Keratinocyte (primary cell): ENCODE data around the gene ARL3. TPM values are rescaled to one million over a fixed set of nuclear protein-coding genes. Genes with fewer than 3 reads are reported as not detected.

Experiments
- DNase-seq: peaks from one replicate; pipeline ENCODE4 v3.0.0-alpha.2; 2011; ENCODE audit warnings: low read depth, missing footprints, low spot score
- FAIRE-seq: peaks from 2 replicates; lab custom pipeline; 2011; peaks lifted over from hg19 to GRCh38; lab: Jason Lieb, UNC
- H2AFZ ChIP-seq: 2 replicates; pipeline ENCODE4 v1.6.0; 2012; ENCODE audit warnings: low read length, control low read depth, inconsistent platforms; ENCODE audit not compliant: control insufficient read depth
- H3K27ac ChIP-seq: 2 replicates; pipeline ENCODE4 v1.5.1; 2011; ENCODE audit warnings: low read length; ENCODE audit not compliant: control insufficient read depth, insufficient read depth
- H3K27me3 ChIP-seq: 3 replicates; pipeline ENCODE4 v1.6.0; 2011; ENCODE audit warnings: low read length; ENCODE audit not compliant: control insufficient read depth, insufficient read depth; ENCODE audit errors: extremely low read depth
- H3K36me3 ChIP-seq, 2 experiments: 2 replicates in 1 of 2; 3 replicates in 1 of 2; pipeline ENCODE4 v1.5.1; 2011; ENCODE audit warnings: low read length in 2 of 2, mild to moderate bottlenecking in 1 of 2; ENCODE audit not compliant: control insufficient read depth in 2 of 2, insufficient read depth in 2 of 2; ENCODE audit errors: extremely low read depth in 1 of 2
- H3K4me1 ChIP-seq: 3 replicates; pipeline ENCODE4 v1.5.1; 2011; ENCODE audit warnings: low read length; ENCODE audit not compliant: control insufficient read depth, insufficient read depth; ENCODE audit errors: extremely low read depth
- H3K4me2 ChIP-seq: 3 replicates; pipeline ENCODE4 v1.6.0; 2011; ENCODE audit warnings: low read depth, low read length; ENCODE audit not compliant: control insufficient read depth, insufficient read depth; ENCODE audit errors: extremely low read depth
- H3K4me3 ChIP-seq, 3 experiments: fragments of 200-600 bp in 1 of 3; sonication (generic) in 1 of 3; 2 replicates in 2 of 3; 3 replicates in 1 of 3; pipeline ENCODE4 v1.5.1; 2011 to 2016; ENCODE audit warnings: low read length in 3 of 3, mild to moderate bottlenecking in 3 of 3, control low read depth in 2 of 3, inconsistent platforms in 1 of 3, low read depth in 1 of 3, mixed read lengths in 1 of 3, mixed run types in 1 of 3, moderate library complexity in 1 of 3; ENCODE audit not compliant: control insufficient read depth in 2 of 3, insufficient read depth in 2 of 3; ENCODE audit errors: extremely low read depth in 1 of 3
- H3K79me2 ChIP-seq: 2 replicates; pipeline ENCODE4 v1.6.0; 2012; ENCODE audit warnings: low read length; ENCODE audit not compliant: control insufficient read depth, insufficient read depth
- H3K9ac ChIP-seq: 3 replicates; pipeline ENCODE4 v1.6.0; 2011; ENCODE audit warnings: low read length; ENCODE audit not compliant: control insufficient read depth, insufficient read depth; ENCODE audit errors: extremely low read depth
- H3K9me1 ChIP-seq: 3 replicates; pipeline ENCODE4 v1.6.0; 2011; ENCODE audit warnings: low read length; ENCODE audit not compliant: control insufficient read depth, insufficient read depth; ENCODE audit errors: extremely low read depth
- H3K9me3 ChIP-seq: 2 replicates; pipeline ENCODE4 v1.5.1; 2012; ENCODE audit warnings: low read depth, low read length; ENCODE audit not compliant: control insufficient read depth
- H4K20me1 ChIP-seq: 3 replicates; pipeline ENCODE4 v1.6.0; 2011; ENCODE audit warnings: low read length; ENCODE audit not compliant: control insufficient read depth, insufficient read depth; ENCODE audit errors: extremely low read depth
- CTCF ChIP-seq, 3 experiments: IDR thresholded peaks in 1 of 3; conservative IDR thresholded peaks in 1 of 3; optimal IDR thresholded peaks in 1 of 3; 2 replicates in 2 of 3; 3 replicates in 1 of 3; pipeline versions ENCODE3 to v1.5.1; 2011; ENCODE audit warnings: low read length in 3 of 3, mild to moderate bottlenecking in 3 of 3, moderate library complexity in 2 of 3, control low read depth in 1 of 3, inconsistent platforms in 1 of 3; ENCODE audit not compliant: insufficient read depth in 2 of 3; ENCODE audit errors: extremely low read depth in 1 of 3
- EZH2 ChIP-seq: IDR thresholded peaks from one replicate; pipeline ENCODE4 v1.6.1; 2012; ENCODE audit warnings: inconsistent platforms, mild to moderate bottlenecking, low read length, moderate library complexity
- dilution Hi-C: fragments of 300-500 bp; cut with MboI; formaldehyde crosslinking; loops from one replicate; pipeline ENCODE4 v1.7.0; 2020; ENCODE audit warnings: low sequenced_read_pairs; ENCODE audit not compliant: extremely low pct_ligation_motif_present
- polyA plus RNA-seq, 5 experiments: library from polyadenylated mRNA; depleted of rRNA in 3 of 5; stranded (reverse) in 3 of 5; stranded (forward) in 1 of 5; unstranded in 1 of 5; fragments of >200 nt; gene quantifications; 1 replicate in 1 of 5; 2 replicates in 3 of 5; 3 replicates in 1 of 5; pipeline versions ENCODE4 v1.2.1 to v1.2.3, GENCODE V29; 2011 to 2012; ENCODE audit warnings: missing spikeins in 2 of 5, low read depth in 1 of 5, low replicate concordance in 1 of 5

The ARL3 gene
- polyA plus RNA-seq, 1 donor (not counting 4 experiments of a cell fraction or from before 2014, with no cell fraction given), result 10.7 TPM

- H3K4me1 ChIP-seq, result peaks cover 34% of the 10 kb centered on the region
- no peak overlapping the region for H3K4me2 ChIP-seq
- H3K79me2 ChIP-seq, result no peaks in the 10 kb centered on the region
- no peaks in the 10 kb centered on the region for H3K9me1 ChIP-seq
- H3K27me3 ChIP-seq, result no peaks in the 10 kb centered on the region
- dilution Hi-C loops, result no loop called here
- peaks cover 0 to 1% of the 10 kb centered on the region in 2 experiments for H3K36me3 ChIP-seq
- H3K4me3 ChIP-seq, result no peak overlapping the region
- H3K27ac ChIP-seq, result no peak overlapping the region
- no peaks in the 10 kb centered on the region for H4K20me1 ChIP-seq
- no peak overlapping the region for H2AFZ ChIP-seq
- TF ChIP-seq CTCF (optimal IDR thresholded peaks at IDR 0.05 in 1 of 3, IDR thresholded peaks at IDR 0.05 in 1 of 3, conservative IDR thresholded peaks at IDR 0.05 in 1 of 3; ENCODE audit: extremely low read depth in 1 of 3, insufficient read depth in 2 of 3, low read length in 3 of 3) (no peak), EZH2 (no peak)
- DNase-seq (no peak), FAIRE-seq (no peak)
- H3K9ac ChIP-seq, result no peak overlapping the region
- no peaks in the 10 kb centered on the region for H3K9me3 ChIP-seq
Measured at GRCh38 chr10:102635377-102635776, 78.8 kb downstream of the ARL3 start.

DNA sequence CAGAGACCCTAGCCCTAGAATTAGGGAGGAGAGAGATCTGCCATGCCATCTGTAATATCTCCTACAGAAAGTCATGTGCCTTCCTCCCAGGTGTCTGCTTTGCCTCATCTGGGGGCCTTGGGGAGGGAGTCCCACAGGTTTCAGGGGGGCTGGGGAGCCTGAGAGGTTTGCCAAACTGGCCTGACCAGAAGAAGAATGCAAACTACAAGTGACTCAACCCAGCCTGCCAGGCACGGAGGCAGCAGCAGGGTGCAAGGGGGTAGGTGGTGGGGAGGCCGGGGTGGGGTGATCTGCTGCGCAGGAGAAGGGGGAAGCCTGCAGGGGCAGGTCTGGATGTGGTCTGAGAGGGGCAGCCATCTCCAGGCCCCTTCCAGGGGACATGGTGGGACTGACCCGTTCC, 79.5 kb downstream of the ARL3 start:
- FAIRE-seq (peak; percentile 46), DNase-seq (no peak)
- peak overlapping the region; percentile 43 for H3K4me2 ChIP-seq
- dilution Hi-C loops, result no loop called here
- no peaks in the 10 kb centered on the region for H4K20me1 ChIP-seq
- peaks cover 0 to 1% of the 10 kb centered on the region in 2 experiments for H3K36me3 ChIP-seq
- peak overlapping the region; percentile 24 for H3K27ac ChIP-seq
- no peaks in the 10 kb centered on the region for H3K79me2 ChIP-seq
- no peaks in the 10 kb centered on the region for H3K9me3 ChIP-seq
- H3K4me1 ChIP-seq, result peaks cover 41% of the 10 kb centered on the region
- H3K4me3 ChIP-seq, result no peak overlapping the region
- no peak overlapping the region for H2AFZ ChIP-seq
- no peaks in the 10 kb centered on the region for H3K9me1 ChIP-seq
- no peak for TF ChIP-seq EZH2
- no peak for TF ChIP-seq CTCF (optimal IDR thresholded peaks at IDR 0.05 in 1 of 3, IDR thresholded peaks at IDR 0.05 in 1 of 3, conservative IDR thresholded peaks at IDR 0.05 in 1 of 3; ENCODE audit: extremely low read depth in 1 of 3, insufficient read depth in 2 of 3, low read length in 3 of 3)
- H3K27me3 ChIP-seq, result no peaks in the 10 kb centered on the region
- no peak overlapping the region for H3K9ac ChIP-seq
